Activated CD8-positive, alpha-beta memory T cell treated with anti-CD3 and anti-CD28 coated beads for 48 hours (primary cell): ENCODE measurements around the gene CCDC9B.
A peak's percentile ranks its signal among the peaks of the same experiment; 100 is the strongest.

Experiments
- DNase-seq, 3 experiments: peaks; one replicate each; pipeline ENCODE4 v3.0.0-alpha.2; 2020; ENCODE audit warnings: low read depth in 2 of 3, low spot score in 2 of 3

CCDC9B gene

DNA sequence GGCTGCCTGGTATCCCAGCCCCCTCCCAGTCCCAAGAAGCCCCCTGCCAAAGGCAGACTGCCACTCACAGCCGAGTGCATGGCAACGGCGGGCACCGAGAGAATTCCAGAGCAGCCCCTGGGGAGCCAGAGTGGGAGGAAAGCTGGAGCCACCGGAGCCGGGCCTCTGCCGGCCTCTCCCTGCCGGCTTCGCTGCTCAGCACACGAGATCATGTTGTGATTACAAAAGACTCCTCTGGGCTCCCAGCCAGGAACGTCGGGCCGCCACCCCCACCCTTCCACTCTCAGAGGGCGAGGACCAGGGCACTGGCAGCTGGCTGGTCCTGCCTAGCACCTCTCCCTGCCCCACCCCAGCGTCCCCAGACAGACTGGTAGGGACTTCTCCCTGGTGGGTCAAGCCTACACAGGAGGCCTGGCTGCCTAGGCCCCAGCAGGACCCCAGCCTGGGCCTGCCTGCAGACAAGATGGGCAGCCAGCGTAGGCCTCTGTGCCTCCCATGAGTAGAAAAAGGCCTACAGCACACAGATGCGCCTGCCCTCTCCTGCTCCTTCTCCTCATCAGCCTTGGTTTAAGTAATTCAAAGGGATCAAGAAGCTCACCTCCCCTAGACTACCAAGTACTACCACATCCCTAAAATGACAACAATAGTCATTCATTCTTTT lies at the start of gene CCDC9B:
CCDC9B (minus strand) TSS at position 200 of the 661 bp plus-strand sequence; CDS start at position 80, 120 bp downstream.
- no peak for DNase-seq

DNA sequence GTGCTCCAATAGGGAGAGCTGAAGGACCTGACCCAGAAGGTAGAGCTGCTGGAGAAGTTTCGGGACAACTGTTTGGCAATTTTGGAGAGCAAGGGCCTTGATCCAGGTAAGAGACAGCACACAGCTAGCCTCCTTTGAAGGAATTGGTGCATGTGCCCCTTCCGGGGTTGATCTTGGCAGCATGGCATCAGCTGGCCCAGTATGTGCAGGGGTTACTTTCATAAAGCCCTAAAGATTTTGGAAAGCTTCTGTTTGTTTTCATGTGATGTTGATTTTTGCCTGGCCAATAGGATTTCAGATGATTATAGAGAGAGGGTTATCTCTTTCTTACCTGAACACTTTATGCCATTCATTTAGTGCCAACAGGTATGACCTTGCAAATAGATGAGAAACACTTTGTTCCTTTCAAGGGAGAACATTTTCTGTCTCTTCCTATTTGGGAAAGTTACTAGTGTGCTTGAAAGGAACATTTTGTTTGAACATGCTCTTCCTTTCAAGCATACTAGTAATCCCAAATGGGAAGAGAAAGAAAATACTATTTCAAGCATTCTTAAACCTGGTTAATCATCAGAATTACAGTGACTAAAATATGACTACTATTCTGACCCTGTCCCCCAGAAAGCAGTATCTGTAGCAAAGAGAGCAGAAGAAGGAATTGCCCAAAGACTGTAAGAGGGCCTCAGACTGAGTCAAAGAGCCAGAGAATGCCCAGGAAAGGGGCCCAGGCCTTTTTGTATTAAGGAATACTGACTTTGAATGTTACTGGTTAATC lies 49.3 kb upstream of the CCDC9B start:
- no peak for DNase-seq

DNA sequence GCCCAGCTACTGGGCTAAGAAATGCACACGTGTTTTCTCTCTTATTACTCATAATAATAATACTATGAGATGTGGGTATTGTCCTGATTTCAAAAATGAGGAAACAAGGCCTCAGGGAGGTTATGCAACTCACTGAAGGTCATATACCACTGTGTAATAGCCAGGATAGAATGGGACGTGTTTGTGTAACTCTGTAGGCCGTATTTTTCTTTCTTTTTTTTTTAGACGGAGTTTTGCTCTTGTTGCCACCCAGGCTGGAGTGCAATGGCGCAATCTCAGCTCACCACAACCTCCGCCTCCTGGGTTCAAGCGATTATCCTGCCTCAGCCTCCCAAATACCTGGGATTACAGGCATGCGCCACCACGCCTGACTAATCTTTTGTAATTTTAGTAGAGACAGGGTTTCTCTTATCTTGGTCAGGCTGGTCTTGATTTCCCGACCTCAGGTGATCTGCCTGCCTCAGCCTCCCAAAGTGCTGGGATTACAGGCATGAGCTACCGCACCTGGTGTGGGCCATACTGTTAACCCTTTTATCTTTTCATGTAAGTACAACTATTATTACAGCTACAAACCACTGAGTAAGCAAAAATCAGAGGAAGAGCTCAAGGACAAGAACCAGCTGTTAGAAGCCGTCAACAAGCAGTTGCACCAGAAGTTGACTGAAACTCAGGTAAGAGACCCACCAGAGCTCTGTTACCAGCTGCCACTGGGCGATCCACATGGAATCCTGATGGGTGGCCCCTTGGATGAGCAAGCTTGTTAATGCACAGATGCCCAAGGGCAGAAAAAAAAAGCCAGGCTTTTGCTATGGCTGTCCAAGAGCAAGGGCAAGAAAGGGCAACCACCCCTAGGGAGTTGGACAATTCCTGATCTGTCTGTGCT lies 48.4 kb upstream of the CCDC9B start:
- no peak for DNase-seq

DNA sequence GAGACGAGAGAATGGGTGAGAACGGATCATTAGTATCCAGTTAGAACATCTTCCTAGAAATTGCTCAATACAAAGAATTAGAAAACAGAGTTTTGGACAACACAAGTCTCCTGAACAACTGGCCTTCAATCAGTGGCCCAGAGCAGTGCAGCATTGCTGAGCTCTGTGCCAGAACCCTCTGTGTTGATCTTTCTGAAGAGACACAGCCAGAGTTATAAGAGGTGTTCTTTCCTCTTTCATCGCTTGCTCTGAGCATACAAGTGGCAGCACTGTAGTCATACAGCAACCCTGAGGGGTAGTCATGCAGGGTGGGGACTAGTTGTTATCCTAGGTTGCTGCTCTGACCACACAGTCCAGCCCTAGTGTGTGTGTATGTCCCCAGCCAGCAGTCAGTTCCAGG lies 45.7 kb upstream of the CCDC9B start:
- no peak for DNase-seq

DNA sequence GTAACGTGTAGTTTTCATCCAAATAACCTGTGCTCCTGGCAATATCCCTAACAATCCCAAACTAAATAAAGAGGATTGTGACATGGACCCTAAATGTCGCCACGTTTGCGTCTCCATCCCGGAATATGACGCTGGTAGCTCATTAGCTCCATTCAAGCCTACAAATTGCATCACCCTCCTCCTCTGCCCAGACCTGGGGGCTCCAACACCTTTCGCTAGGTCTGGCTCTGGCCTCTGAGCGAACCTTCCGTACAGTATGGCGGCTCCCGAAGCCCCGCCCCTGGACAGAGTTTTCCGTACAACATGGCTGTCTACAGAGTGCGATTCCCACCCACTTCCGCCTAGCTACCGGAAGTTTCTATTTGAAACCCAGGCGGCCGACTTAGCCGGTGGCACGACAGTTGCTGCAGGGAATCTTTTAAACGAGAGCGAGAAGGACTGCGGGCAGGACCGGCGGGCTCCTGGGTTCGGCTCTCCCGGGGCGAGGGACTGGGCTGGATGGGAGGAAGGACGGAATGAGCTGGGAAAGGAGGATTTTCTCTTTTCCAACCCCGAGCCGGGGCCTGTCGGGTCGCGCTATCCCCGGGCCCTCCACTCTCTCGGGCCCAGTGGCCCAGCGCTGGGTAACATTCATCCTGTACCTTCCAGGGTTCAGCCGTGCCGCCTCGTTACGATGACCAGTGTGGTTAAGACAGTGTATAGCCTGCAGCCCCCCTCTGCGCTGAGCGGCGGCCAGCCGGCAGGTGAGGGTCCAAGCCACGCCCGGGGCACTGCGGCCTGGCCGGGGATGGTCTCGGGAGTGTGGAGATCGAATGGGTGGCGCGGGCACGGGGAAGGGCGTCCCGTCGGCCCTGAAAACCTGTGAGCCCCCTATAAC lies 42.1 kb upstream of the CCDC9B start, which contains the start of gene KNSTRN:
KNSTRN (plus strand) TSS at position 142 of the 877 bp plus-strand sequence; CDS start at position 257, 115 bp downstream.
- DNase-seq = peak; percentile 69 to 88 (median 74)

DNA sequence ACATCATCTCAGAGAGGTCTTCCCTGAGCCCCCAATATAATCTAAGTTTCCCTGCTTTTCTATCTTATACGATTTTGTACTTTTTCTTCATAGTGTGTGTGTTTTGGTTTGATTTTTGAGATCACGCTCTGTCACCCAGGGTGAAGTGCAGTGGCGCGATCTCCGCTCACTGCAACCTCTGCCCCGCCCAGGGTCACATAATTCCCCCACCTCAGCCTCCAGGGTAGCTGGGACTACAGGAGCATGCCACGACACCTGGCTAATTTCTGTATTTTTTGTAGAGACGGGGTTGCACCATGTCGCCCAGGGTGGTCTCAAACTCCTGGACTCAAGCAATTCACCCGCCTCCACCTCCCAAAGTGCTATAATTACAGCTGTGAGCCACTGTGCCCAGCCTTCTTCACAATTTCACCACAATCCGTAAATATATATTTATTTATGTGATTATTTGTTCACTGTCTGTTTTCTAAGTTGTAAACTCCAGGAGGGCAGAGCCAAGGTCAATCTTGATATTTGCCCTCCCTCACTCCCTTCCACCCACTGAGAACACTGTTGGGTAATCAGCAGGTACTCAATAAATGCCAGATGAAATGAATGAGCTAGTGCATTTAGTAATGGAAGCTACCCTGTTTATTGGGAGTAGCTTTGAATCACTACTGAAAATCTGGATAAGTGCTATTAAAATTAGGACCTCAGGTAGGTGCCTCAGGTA lies 41.2 kb upstream of the CCDC9B start:
- DNase-seq = no peak

DNA sequence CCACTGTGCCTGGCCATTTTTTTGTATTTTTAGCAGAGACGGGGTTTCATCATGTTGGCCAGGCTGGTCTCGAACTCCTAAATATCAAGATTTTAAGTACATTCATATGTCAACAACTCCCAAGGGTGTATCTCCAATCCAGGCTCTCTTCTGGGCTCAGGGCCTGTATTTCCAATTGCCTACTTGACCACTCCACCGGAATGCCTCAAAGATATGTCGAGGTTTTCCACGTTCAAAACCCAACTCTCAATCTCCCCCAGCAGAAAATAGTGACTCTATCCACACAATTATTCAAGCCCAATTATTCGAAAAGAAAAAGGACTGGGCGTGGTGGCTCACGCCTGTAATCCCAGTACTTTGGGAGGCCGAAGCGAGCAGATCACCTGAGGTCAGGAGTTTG lies 39.9 kb upstream of the CCDC9B start:
- DNase-seq = no peak

DNA sequence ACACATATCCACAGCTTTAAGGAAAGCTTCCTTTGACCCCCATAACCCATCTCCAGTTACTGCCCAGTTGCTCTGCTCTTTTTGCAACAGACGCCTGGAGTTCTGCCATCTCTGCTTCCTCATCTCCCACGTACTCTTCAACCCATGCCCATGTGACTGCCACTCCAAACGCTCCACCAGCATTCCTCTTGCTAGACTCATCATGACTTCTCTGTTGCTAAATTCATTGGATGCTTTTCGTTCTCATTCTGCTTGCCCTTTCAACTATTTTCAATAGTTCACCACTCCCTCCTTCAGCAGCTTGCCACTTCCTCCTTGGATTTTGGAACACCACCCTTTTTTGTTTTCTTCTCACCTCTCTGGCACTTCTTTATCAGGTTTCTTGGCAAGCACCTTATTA lies 39.1 kb upstream of the CCDC9B start:
- no peak for DNase-seq

DNA sequence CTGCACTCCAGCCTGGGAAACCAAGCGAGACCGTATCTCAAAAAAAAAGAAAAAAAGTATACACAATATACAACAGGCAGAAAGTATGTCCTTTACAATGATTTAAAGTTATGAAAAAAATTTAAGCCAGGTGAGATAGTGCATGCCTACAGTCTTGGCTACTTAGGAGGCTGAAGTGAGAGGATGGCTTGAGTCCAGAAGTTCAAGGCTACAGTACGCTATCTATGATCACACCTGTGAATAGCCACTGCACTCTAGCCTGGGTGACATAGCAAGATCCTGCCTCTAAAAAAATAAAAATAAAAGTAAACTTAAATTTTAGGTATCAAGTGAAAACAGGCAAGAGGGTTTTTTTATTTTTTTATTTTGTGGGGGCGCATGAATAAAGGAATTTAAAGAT lies 38.6 kb upstream of the CCDC9B start:
- DNase-seq = no peak

DNA sequence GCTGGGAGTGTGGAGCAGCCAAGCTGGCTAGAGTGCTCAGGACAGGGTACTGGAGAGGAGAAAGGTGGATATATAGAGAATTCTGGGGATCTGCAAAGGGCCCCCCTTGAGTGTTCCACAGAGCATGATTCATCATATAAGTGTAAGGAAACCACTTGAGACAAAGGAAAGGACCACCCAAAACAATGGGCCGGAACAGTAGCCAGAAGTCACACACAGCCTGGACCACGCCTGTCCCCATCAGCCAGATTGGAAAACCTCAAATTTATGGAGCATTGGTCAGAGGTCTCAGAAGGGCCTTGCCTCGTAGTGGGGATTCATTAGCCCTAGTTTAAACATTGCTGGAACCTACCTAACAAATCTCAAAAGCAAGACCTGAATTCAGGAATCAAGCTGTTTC lies 36.9 kb upstream of the CCDC9B start:
- no peak for DNase-seq

DNA sequence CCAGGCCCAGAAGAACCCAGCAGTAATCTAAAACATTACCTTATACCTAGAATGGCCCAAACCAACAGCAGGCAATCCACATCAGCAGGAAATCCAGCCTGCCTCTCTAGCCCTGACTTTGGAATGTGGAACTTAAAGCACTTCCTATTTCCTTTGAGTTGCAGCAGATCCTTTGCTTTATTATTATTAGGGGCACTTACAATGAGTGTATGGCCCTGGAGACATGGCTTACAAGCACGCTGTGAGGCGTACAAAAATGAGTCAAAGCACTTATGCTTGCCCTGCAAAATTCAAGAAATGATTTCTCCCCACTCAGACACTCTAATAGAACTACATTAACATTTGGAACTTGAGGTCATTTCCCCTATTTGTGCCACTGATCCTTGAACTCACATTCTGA lies 32.2 kb upstream of the CCDC9B start:
- DNase-seq = no peak

DNA sequence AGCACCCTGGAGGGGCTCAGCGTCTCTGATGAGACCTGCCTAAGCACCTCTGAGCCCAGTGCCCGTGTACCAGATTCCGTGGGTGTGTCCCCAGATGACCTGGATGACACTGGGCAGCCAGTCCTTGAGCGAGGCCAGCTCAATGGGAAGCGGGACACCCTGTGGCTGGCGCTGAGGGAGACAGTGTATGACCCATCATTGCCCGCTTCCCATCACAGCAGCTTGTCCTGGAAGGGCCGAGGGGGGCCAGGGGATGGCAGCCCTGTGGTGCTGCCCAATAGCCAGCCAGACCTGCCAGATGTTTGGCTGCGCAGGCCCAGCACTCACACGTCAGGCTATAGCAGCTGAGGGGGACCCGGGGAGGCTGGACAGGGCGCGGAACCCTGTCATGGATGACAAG lies 29.2 kb upstream of the CCDC9B start:
- DNase-seq = no peak

DNA sequence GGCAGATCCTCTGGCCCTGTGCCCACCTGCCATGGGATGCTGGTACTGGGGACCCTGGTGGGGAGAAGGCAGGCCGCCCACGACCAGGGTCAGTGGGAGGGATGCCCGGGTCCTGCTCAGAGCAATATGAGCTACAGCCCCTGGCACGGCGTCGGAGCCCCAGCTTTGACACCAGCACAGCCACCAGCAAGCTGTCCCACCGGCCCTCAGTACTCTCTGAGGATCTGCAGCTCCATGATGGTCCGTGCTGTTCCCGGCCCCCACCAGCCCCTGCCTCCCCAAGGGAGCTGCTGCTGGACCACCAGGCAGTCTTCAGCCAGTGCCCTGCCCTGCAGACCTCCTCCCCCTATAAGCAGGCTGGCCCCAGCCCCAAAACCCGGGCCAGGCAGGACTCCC lies 28.7 kb upstream of the CCDC9B start:
- DNase-seq = no peak

DNA sequence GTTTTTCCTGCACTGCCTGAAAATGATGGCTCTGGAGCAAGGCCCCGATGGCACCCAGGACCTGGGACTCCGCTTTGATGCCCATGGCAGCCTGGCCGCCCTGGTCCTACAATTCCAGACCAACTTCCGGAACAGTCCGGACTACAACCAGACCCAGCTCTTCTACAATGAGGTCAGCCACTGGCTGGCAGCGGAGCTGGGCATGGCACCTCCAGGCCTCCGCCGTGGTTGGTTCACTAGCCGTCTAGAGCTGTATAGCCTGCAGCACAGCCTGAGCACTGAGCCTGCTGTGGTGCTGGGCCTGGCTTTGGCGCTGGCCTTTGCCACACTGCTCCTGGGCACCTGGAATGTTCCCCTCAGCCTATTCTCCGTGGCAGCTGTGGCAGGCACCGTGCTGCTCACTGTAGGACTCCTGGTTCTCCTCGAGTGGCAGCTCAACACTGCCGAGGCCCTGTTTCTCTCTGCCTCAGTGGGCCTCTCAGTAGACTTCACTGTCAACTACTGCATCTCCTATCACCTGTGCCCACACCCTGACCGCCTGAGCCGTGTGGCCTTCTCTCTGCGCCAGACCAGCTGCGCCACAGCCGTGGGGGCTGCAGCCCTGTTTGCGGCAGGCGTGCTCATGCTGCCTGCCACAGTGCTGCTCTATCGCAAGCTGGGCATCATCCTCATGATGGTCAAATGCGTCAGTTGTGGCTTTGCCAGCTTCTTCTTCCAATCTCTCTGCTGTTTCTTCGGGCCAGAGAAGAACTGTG lies 28.2 kb upstream of the CCDC9B start:
- no peak for DNase-seq

DNA sequence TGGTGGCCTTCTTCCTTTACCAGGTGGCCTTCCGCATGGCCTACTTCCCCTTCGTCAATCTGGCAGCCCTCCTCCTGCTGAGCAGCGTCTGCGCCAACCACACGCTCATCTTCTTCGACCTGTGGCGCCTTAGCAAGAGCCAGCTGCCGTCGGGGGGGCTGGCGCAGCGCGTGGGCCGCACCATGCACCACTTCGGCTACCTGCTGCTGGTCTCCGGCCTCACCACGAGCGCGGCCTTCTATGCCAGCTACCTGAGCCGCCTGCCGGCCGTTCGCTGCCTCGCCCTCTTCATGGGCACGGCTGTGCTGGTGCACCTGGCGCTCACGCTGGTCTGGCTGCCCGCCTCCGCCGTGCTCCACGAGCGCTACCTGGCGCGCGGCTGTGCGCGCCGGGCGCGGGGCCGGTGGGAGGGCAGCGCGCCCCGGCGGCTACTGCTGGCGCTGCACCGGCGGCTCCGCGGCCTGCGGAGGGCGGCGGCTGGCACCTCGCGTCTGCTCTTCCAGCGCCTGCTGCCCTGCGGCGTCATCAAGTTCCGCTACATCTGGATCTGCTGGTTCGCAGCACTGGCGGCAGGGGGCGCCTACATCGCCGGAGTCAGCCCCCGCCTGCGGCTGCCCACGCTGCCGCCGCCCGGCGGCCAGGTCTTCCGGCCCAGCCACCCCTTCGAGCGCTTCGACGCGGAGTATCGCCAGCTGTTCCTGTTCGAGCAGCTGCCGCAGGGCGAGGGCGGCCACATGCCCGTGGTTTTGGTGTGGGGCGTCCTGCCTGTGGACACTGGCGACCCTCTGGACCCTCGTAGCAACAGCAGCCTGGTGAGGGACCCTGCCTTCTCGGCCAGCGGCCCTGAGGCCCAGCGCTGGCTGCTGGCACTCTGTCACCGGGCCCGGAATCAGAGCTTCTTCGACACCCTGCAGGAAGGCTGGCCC lies 27.2 kb upstream of the CCDC9B start:
- peak; percentile 56 to 74 (median 69) for DNase-seq

DNA sequence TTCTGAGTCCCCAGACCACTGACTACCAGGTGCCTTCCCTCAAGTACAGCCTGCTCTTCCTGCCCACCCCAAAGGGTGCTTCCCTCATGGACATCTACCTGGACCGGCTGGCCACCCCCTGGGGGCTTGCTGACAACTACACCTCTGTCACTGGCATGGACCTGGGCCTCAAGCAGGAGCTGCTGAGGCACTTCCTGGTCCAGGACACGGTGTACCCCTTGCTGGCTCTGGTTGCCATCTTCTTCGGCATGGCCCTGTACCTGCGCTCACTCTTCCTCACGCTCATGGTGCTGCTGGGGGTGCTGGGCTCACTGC lies 26.6 kb upstream of the CCDC9B start:
- DNase-seq = no peak

DNA sequence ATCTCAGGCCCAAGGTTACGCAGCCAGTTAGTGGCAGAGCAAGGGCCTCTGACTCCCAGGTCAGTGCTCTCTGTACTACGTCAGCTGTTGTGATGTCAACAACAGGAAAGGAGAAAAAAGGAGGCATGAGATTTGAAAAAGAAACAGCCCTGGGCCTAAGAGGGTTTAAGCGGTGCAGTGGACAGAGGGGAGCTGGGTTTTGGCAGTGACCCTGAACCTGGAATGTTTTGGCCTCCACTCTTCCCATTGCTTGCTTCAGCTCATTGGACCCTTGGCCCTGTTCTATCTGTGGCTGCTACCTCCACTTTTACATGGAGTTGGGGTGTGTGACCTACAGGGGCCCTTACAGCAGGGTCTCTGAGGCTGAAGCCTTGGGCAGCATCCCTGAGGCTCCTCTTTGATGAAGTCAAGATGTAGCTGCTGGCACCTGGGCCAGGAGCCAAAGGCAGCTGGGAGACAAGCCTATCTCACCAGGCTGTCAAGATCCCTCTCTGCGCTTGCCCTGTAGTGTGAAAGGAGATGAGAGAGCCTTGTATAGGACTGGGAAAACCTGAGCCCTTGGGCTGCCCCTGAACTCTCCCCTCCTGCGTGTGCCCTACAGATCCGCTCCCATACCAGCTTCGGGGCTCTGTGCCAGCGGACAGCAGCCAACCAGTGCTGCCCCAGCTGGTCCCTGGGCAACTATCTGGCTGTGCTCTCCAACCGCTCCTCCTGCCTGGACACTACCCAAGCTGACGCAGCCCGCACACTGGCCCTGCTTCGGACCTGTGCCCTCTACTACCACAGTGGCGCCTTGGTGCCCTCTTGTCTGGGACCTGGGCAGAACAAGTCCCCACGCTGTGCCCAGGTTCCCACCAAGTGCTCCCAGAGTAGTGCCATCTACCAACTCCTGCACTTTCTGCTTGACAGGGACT lies 26.0 kb upstream of the CCDC9B start:
- DNase-seq = no peak
